ENCODE measurements around the gene ARSD.

GRCh38 chrX:2960861-2961515 is 31.8 kb upstream of the ARSD start:
- TF ChIP-seq CTCF (IDR thresholded peaks at IDR 0.05) (no peak), POLR2AphosphoS5 (IDR thresholded peaks at IDR 0.05) (no peak)

Data from prostate gland (tissue), 2 donors.